H1 (cell line): ENCODE data around the gene PLCB1. TPM values are rescaled to one million over a fixed set of nuclear protein-coding genes. Genes with fewer than 3 reads are reported as not detected.

Experiments
- BCL11A ChIP-seq, 2 experiments: IDR thresholded peaks; one replicate each; pipeline ENCODE4 v1.6.1; 2011; ENCODE audit warnings: low read depth in 2 of 2, low read length in 2 of 2, mild to moderate bottlenecking in 2 of 2
- BRCA1 ChIP-seq: IDR thresholded peaks from 2 replicates; pipeline ENCODE4 v1.6.1; 2012; ENCODE audit warnings: low read depth, low read length, improper control_type of control experiment
- CHD2 ChIP-seq: IDR thresholded peaks from 2 replicates; pipeline ENCODE4 v1.6.1; 2012; ENCODE audit warnings: low read length, improper control_type of control experiment
- JUND ChIP-seq: IDR thresholded peaks from 2 replicates; pipeline ENCODE4 v1.6.1; 2011; ENCODE audit warnings: mild to moderate bottlenecking, improper control_type of control experiment, low read length
- KDM1A ChIP-seq: fragments of 200-600, 300-600 bp; sonication (generic); IDR thresholded peaks from 2 replicates; pipeline ENCODE4 v1.7.1; 2016; ENCODE audit warnings: mild to moderate bottlenecking, low read length, borderline replicate concordance
- KDM5A ChIP-seq: fragments of 200-600 bp; IDR thresholded peaks from 2 replicates; pipeline ENCODE4 v1.7.1; 2012; ENCODE audit warnings: mild to moderate bottlenecking, low read length, inconsistent platforms, mixed read lengths
- NRF1 ChIP-seq: IDR thresholded peaks from 2 replicates; pipeline ENCODE4 v1.6.1; 2011; ENCODE audit warnings: mild to moderate bottlenecking, low read depth, low read length, improper control_type of control experiment
- POLR2AphosphoS5 ChIP-seq: IDR thresholded peaks from 2 replicates; pipeline ENCODE4 v1.6.1; 2011; ENCODE audit warnings: low read depth, low read length
- polyA plus RNA-seq, 7 experiments: library from polyadenylated mRNA; depleted of rRNA in 3 of 7; stranded (reverse) in 5 of 7; unstranded in 2 of 7; fragments of >200 nt in 5 of 7; fragments of 200-250 nt in 2 of 7; gene quantifications; 1 replicate in 5 of 7; 2 replicates in 1 of 7; 4 replicates in 1 of 7; pipeline versions ENCODE4 v1.2.1 to v1.2.3, GENCODE V29; 2011 to 2013; ENCODE audit warnings: missing spikeins in 2 of 7, mixed read lengths in 2 of 7
- total RNA-seq: library from RNA; stranded (reverse); fragmentation: NEBNext Ultra II Directional; extraction: Animal tissue kit (Norgen Biotek cat#: 25700); gene quantifications from 2 replicates; pipeline ENCODE4 v1.2.1, GENCODE V29; 2021
- TF ChIP-seq, protein P1 (sequence below): fragments of 300-600 bp; sonication (generic); IDR thresholded peaks from 2 replicates; pipeline ENCODE4 v1.7.1; 2012; ENCODE audit warnings: low read length, moderate library complexity, mild to moderate bottlenecking, inconsistent platforms; ENCODE audit not compliant: insufficient replicate concordance
- TF ChIP-seq, protein P2 (sequence below): IDR thresholded peaks from 2 replicates; pipeline ENCODE4 v1.6.1; 2011; ENCODE audit warnings: low read depth, mild to moderate bottlenecking, low read length; ENCODE audit not compliant: insufficient read depth

Gene PLCB1
- total and polyA plus RNA-seq, 2 of the 8 experiments (the other 6 are each of a cell fraction or from before 2014, with no cell fraction given), result 2.6 to 9.1 TPM

DNA sequence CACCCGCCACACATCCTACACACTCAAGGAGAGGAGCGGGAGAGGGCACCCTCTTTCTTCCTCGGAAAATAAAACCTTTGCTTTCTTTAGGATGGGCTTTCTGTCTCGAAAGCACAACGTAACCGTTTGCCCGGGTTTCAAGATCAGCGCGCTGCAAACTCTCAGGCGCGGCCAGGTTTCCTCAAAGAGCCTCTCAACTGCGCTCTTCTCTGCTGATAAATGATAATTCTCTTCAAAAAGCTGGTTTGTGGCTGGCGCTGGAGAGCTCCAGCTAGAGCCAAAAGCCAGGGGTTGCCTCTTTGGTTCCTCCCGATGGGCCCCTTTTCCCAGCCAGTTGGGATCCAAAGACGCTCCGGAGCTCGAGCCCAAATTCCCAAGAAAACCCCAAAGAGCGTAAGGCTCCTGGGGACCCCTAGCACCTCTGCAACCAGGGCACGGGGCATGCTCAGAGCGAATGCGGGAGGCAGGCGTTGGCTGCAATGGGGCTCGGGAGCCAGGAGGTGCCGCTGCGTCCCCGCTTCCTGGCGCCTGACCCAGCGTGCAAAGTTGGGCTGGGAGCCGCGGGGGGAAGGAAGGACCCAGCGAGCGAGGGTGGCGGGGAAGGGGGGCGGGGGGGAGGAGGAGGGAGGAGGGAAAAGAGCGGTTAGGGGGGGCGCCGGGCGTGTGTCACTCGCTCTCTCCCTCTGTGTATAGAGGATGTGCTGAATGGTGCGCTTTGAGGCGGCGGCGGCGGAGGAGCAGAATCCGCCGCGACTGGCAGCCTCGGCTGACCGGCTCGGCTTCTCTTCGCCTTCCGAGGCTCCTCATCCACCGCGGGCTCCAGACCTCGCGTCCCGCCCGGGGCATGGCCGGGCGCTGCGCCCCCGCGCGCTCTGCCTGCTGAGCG, at the start of gene PLCB1 (continued):
- TF ChIP-seq, protein P1, sequence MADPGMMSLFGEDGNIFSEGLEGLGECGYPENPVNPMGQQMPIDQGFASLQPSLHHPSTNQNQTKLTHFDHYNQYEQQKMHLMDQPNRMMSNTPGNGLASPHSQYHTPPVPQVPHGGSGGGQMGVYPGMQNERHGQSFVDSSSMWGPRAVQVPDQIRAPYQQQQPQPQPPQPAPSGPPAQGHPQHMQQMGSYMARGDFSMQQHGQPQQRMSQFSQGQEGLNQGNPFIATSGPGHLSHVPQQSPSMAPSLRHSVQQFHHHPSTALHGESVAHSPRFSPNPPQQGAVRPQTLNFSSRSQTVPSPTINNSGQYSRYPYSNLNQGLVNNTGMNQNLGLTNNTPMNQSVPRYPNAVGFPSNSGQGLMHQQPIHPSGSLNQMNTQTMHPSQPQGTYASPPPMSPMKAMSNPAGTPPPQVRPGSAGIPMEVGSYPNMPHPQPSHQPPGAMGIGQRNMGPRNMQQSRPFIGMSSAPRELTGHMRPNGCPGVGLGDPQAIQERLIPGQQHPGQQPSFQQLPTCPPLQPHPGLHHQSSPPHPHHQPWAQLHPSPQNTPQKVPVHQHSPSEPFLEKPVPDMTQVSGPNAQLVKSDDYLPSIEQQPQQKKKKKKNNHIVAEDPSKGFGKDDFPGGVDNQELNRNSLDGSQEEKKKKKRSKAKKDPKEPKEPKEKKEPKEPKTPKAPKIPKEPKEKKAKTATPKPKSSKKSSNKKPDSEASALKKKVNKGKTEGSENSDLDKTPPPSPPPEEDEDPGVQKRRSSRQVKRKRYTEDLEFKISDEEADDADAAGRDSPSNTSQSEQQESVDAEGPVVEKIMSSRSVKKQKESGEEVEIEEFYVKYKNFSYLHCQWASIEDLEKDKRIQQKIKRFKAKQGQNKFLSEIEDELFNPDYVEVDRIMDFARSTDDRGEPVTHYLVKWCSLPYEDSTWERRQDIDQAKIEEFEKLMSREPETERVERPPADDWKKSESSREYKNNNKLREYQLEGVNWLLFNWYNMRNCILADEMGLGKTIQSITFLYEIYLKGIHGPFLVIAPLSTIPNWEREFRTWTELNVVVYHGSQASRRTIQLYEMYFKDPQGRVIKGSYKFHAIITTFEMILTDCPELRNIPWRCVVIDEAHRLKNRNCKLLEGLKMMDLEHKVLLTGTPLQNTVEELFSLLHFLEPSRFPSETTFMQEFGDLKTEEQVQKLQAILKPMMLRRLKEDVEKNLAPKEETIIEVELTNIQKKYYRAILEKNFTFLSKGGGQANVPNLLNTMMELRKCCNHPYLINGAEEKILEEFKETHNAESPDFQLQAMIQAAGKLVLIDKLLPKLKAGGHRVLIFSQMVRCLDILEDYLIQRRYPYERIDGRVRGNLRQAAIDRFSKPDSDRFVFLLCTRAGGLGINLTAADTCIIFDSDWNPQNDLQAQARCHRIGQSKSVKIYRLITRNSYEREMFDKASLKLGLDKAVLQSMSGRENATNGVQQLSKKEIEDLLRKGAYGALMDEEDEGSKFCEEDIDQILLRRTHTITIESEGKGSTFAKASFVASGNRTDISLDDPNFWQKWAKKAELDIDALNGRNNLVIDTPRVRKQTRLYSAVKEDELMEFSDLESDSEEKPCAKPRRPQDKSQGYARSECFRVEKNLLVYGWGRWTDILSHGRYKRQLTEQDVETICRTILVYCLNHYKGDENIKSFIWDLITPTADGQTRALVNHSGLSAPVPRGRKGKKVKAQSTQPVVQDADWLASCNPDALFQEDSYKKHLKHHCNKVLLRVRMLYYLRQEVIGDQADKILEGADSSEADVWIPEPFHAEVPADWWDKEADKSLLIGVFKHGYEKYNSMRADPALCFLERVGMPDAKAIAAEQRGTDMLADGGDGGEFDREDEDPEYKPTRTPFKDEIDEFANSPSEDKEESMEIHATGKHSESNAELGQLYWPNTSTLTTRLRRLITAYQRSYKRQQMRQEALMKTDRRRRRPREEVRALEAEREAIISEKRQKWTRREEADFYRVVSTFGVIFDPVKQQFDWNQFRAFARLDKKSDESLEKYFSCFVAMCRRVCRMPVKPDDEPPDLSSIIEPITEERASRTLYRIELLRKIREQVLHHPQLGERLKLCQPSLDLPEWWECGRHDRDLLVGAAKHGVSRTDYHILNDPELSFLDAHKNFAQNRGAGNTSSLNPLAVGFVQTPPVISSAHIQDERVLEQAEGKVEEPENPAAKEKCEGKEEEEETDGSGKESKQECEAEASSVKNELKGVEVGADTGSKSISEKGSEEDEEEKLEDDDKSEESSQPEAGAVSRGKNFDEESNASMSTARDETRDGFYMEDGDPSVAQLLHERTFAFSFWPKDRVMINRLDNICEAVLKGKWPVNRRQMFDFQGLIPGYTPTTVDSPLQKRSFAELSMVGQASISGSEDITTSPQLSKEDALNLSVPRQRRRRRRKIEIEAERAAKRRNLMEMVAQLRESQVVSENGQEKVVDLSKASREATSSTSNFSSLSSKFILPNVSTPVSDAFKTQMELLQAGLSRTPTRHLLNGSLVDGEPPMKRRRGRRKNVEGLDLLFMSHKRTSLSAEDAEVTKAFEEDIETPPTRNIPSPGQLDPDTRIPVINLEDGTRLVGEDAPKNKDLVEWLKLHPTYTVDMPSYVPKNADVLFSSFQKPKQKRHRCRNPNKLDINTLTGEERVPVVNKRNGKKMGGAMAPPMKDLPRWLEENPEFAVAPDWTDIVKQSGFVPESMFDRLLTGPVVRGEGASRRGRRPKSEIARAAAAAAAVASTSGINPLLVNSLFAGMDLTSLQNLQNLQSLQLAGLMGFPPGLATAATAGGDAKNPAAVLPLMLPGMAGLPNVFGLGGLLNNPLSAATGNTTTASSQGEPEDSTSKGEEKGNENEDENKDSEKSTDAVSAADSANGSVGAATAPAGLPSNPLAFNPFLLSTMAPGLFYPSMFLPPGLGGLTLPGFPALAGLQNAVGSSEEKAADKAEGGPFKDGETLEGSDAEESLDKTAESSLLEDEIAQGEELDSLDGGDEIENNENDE, result no peak
- TF ChIP-seq NRF1, result peak; percentile 21; the same call in 1 of the 2 replicates
- TF ChIP-seq BCL11A (IDR thresholded peaks at IDR 0.05; ENCODE audit: low read depth in 2 of 2, low read length in 2 of 2), result no peak
- TF ChIP-seq CHD2, result no peak
- 0 out of 2 replicates have a peak, but pooled peaks have one; percentile 26 for TF ChIP-seq POLR2AphosphoS5
- TF ChIP-seq, protein P2, sequence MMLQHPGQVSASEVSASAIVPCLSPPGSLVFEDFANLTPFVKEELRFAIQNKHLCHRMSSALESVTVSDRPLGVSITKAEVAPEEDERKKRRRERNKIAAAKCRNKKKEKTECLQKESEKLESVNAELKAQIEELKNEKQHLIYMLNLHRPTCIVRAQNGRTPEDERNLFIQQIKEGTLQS, result no peak
- TF ChIP-seq BRCA1, result no peak
- TF ChIP-seq KDM1A, result no peak
- TF ChIP-seq JUND, result no peak
- TF ChIP-seq KDM5A, result no peak
